SK-N-SH (cell line): ENCODE data around the gene KRTAP10-5.

Source experiments
- CHD2 ChIP-seq: fragments of 150-350 bp; IDR thresholded peaks from 2 replicates; pipeline ENCODE4 v1.6.1; 2018; ENCODE audit warnings: low read length; ENCODE audit not compliant: partially characterized antibody
- JUND ChIP-seq: IDR thresholded peaks from 2 replicates; pipeline ENCODE4 v1.4.0; 2012
- RAD21 ChIP-seq: IDR thresholded peaks from 2 replicates; pipeline ENCODE4 v1.6.1; 2012; ENCODE audit warnings: mild to moderate bottlenecking, low read length
- TAF1 ChIP-seq: IDR thresholded peaks from 2 replicates; pipeline ENCODE4 v1.6.1; 2012; ENCODE audit warnings: low read depth, mild to moderate bottlenecking, low read length, moderate library complexity, borderline replicate concordance
- TF ChIP-seq, protein P1 (sequence below): fragments of 200-600 bp; sonication (generic); IDR thresholded peaks from 2 replicates; pipeline ENCODE4 v1.6.1; 2017; ENCODE audit warnings: antibody characterized with exemption, mild to moderate bottlenecking, moderate library complexity
- TF ChIP-seq, protein P2 (sequence below): IDR thresholded peaks from 2 replicates; pipeline ENCODE4 v1.6.1; 2012; ENCODE audit warnings: mild to moderate bottlenecking, low read depth, low read length, moderate library complexity

DNA sequence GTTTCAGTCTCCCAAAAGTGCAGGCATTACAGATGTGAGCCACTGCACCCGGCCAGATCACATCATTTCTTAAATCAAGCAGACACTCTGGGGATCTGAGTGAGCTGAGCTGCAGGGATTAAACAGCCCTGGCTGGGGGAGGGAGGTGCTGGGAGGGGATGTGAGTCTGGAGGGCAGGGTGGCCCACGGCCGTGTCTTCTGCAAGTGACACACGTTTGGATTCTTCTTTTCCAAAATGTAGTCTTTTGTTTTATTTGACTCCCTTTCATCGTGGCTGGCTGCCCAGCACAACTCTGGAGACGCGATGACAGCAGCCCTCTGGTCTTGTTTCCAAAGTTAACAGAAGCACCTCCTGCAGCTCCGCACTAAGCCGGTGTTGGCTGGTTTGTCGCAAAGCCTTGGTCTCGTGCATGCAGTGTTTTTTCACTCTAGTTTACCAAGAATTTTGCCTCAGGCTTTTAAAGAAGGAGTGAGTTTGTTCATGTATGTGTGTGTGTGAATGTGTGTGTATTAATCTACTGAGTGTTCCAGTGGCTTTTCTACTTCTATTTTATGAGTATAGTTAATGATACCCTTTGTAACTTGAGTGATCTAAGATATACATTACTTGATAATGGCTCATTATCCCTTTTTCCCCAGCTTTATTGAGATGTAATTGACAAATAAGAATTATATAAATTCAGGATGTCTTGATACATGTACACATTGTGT is 2.8 kb upstream of the KRTAP10-5 start:
- TF ChIP-seq JUND (no peak), RAD21 (no peak), TAF1 (no peak), CHD2 (no peak)
- TF ChIP-seq, protein P1, sequence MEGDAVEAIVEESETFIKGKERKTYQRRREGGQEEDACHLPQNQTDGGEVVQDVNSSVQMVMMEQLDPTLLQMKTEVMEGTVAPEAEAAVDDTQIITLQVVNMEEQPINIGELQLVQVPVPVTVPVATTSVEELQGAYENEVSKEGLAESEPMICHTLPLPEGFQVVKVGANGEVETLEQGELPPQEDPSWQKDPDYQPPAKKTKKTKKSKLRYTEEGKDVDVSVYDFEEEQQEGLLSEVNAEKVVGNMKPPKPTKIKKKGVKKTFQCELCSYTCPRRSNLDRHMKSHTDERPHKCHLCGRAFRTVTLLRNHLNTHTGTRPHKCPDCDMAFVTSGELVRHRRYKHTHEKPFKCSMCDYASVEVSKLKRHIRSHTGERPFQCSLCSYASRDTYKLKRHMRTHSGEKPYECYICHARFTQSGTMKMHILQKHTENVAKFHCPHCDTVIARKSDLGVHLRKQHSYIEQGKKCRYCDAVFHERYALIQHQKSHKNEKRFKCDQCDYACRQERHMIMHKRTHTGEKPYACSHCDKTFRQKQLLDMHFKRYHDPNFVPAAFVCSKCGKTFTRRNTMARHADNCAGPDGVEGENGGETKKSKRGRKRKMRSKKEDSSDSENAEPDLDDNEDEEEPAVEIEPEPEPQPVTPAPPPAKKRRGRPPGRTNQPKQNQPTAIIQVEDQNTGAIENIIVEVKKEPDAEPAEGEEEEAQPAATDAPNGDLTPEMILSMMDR = no peak
- TF ChIP-seq, protein P2, sequence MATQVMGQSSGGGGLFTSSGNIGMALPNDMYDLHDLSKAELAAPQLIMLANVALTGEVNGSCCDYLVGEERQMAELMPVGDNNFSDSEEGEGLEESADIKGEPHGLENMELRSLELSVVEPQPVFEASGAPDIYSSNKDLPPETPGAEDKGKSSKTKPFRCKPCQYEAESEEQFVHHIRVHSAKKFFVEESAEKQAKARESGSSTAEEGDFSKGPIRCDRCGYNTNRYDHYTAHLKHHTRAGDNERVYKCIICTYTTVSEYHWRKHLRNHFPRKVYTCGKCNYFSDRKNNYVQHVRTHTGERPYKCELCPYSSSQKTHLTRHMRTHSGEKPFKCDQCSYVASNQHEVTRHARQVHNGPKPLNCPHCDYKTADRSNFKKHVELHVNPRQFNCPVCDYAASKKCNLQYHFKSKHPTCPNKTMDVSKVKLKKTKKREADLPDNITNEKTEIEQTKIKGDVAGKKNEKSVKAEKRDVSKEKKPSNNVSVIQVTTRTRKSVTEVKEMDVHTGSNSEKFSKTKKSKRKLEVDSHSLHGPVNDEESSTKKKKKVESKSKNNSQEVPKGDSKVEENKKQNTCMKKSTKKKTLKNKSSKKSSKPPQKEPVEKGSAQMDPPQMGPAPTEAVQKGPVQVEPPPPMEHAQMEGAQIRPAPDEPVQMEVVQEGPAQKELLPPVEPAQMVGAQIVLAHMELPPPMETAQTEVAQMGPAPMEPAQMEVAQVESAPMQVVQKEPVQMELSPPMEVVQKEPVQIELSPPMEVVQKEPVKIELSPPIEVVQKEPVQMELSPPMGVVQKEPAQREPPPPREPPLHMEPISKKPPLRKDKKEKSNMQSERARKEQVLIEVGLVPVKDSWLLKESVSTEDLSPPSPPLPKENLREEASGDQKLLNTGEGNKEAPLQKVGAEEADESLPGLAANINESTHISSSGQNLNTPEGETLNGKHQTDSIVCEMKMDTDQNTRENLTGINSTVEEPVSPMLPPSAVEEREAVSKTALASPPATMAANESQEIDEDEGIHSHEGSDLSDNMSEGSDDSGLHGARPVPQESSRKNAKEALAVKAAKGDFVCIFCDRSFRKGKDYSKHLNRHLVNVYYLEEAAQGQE = no peak
